Liver (tissue), 9 donors: ENCODE measurements around the gene ANKRD42. TPM values are rescaled to one million over a fixed set of nuclear protein-coding genes. Genes with fewer than 3 reads are reported as not detected.
A peak's percentile ranks its signal among the peaks of the same experiment; 100 is the strongest.

Experiments used
- DNase-seq: peaks from one replicate; pipeline ENCODE4 v3.0.0-alpha.2; 2017; ENCODE audit warnings: low spot score
- H3K27ac ChIP-seq, 2 donors: one replicate each; pipeline ENCODE4 v1.7.0; 2013; ENCODE audit warnings: inconsistent platforms in 2 of 2, low read length in 2 of 2, control low read depth in 1 of 2, low read depth in 1 of 2, mild to moderate bottlenecking in 1 of 2
- H3K27me3 ChIP-seq, 4 donors: one replicate each; pipeline versions ENCODE4 v1.6.1 to v1.7.0; 2013; ENCODE audit warnings: low read length in 3 of 4, inconsistent platforms in 1 of 4, mild to moderate bottlenecking in 1 of 4, moderate library complexity in 1 of 4; ENCODE audit not compliant: control insufficient read depth in 4 of 4, insufficient read depth in 4 of 4
- H3K36me3 ChIP-seq, 4 donors: one replicate each; pipeline versions ENCODE4 v1.6.1 to v1.7.0; 2013; ENCODE audit warnings: low read length in 3 of 4, mild to moderate bottlenecking in 3 of 4, low read depth in 1 of 4, moderate library complexity in 1 of 4; ENCODE audit not compliant: control insufficient read depth in 4 of 4, insufficient read depth in 3 of 4
- H3K4me1 ChIP-seq, 4 donors: one replicate each; pipeline versions ENCODE4 v1.6.1 to v1.7.0; 2013; ENCODE audit warnings: low read length in 3 of 4, mild to moderate bottlenecking in 3 of 4, moderate library complexity in 1 of 4; ENCODE audit not compliant: control insufficient read depth in 4 of 4, insufficient read depth in 4 of 4
- H3K4me3 ChIP-seq, 3 donors: one replicate each; pipeline versions ENCODE4 v1.6.1 to v1.7.0; 2013; ENCODE audit warnings: low read length in 3 of 3, control low read depth in 1 of 3, low read depth in 1 of 3, mild to moderate bottlenecking in 1 of 3
- H3K9ac ChIP-seq, 2 donors: one replicate each; pipeline ENCODE4 v1.7.0; 2013; ENCODE audit warnings: low read length in 2 of 2, mild to moderate bottlenecking in 2 of 2, moderate library complexity in 2 of 2, control low read depth in 1 of 2, low read depth in 1 of 2
- H3K9me3 ChIP-seq, 4 donors: one replicate each; pipeline versions ENCODE4 v1.6.1 to v1.7.0; 2013; ENCODE audit warnings: low read length in 3 of 4; ENCODE audit not compliant: control insufficient read depth in 4 of 4
- ATF3 ChIP-seq: IDR thresholded peaks from 2 replicates; pipeline ENCODE4 v1.6.1; 2016; ENCODE audit warnings: antibody characterized with exemption
- CTCF ChIP-seq: fragments of 150-350 bp; IDR thresholded peaks from 2 replicates; pipeline ENCODE4 v1.5.1; 2017; ENCODE audit warnings: improper control_type of control experiment, low read depth, low read length; ENCODE audit not compliant: missing input control
- EGR1 ChIP-seq, 2 donors: IDR thresholded peaks; 2 replicates each; pipeline ENCODE4 v1.6.1; 2016 to 2018; ENCODE audit warnings: antibody characterized with exemption in 2 of 2, low read depth in 2 of 2
- FOXA1 ChIP-seq: IDR thresholded peaks from 2 replicates; pipeline ENCODE4 v1.6.1; 2016; ENCODE audit warnings: antibody characterized with exemption
- JUND ChIP-seq, 2 donors: IDR thresholded peaks; 2 replicates each; pipeline ENCODE4 v1.6.1; 2016; ENCODE audit warnings: antibody characterized with exemption in 2 of 2
- RAD21 ChIP-seq, 2 donors: IDR thresholded peaks; 2 replicates each; pipeline ENCODE4 v1.6.1; 2016; ENCODE audit warnings: antibody characterized with exemption in 2 of 2, mild to moderate bottlenecking in 2 of 2
- REST ChIP-seq: IDR thresholded peaks from 2 replicates; pipeline ENCODE4 v1.6.1; 2016; ENCODE audit warnings: antibody characterized with exemption, mild to moderate bottlenecking
- RXRA ChIP-seq, 2 donors: IDR thresholded peaks; 2 replicates each; pipeline ENCODE4 v1.6.1; 2017 to 2018; ENCODE audit warnings: antibody characterized with exemption in 2 of 2, mild to moderate bottlenecking in 1 of 2
- YY1 ChIP-seq: IDR thresholded peaks from 2 replicates; pipeline ENCODE4 v1.6.1; 2016; ENCODE audit warnings: antibody characterized with exemption, mild to moderate bottlenecking
- ZBTB33 ChIP-seq: IDR thresholded peaks from 2 replicates; pipeline ENCODE4 v1.6.1; 2016; ENCODE audit warnings: antibody characterized with exemption
- WGBS: extraction: QIAGEN DNeasy Blood & Tissue Kit; methylation state at CpG from one replicate; pipeline ENCODE4 v1.1.7; 2013; 5-methylcytosine and 5-hydroxymethylcytosine counted together
- polyA plus RNA-seq, 2 donors: library from polyadenylated mRNA; stranded (reverse) in 1 of 2; unstranded in 1 of 2; fragments of 200-250 nt in 1 of 2; fragments of >200 nt in 1 of 2; fragmentation: Nextera tagmentation in 1 of 2; extraction: Ambion mirVana in 1 of 2; gene quantifications; one replicate each; pipeline versions ENCODE4 v1.2.1 to v1.2.3, GENCODE V29; 2013 to 2015
- total RNA-seq, 2 donors: library from RNA; depleted of rRNA; stranded (reverse); fragments of >200 nt; gene quantifications; one replicate each; pipeline ENCODE4 v1.2.3, GENCODE V29; 2014
- donor health status: healthy.
- donor health status: healthy.
- donor health status: healthy.
- donor health status: healthy.
- donor health status: healthy.

Gene ANKRD42
- total and polyA plus RNA-seq, 4 donors: 2.0 to 4.9 (median 2.4) TPM

GRCh38 chr11:83158965-83159901 is 34.3 kb upstream of the ANKRD42 start:
- peak overlapping the region; percentile 32 to 99 for H3K27ac ChIP-seq
- H3K4me3 ChIP-seq: peak overlapping the region; percentile 85 to 95 (median 90)
- H3K9me3 ChIP-seq: no peaks in the 10 kb centered on the region
- 10% methylated on average over 15 of the region's 15 CpGs for WGBS
- H3K36me3 ChIP-seq: peaks cover 0 to 1% (median 0%) of the 10 kb centered on the region in 4 donors
- no peak for DNase-seq
- no peaks in the 10 kb centered on the region for H3K27me3 ChIP-seq
- peaks cover 9 to 46% (median 16%) of the 10 kb centered on the region in 4 donors for H3K4me1 ChIP-seq
- peak overlapping the region; percentile 99 for H3K9ac ChIP-seq
- no peak for TF ChIP-seq RXRA (IDR thresholded peaks at IDR 0.05)
- peak in 1 of 2 donors; percentile 12 for TF ChIP-seq JUND (IDR thresholded peaks at IDR 0.05)

GRCh38 chr11:83159902-83160865 is 33.3 kb upstream of the ANKRD42 start:
- Histone ChIP-seq H3K27ac (peak overlapping the region; percentile 14 to 50), H3K4me3 (peak overlapping the region; percentile 85 to 95 (median 90)), H3K27me3 (no peaks in the 10 kb centered on the region), H3K9me3 (no peaks in the 10 kb centered on the region), H3K4me1 (peaks cover 9 to 46% (median 16%) of the 10 kb centered on the region in 4 donors), H3K36me3 (peaks cover 1 to 7% (median 3%) of the 10 kb centered on the region in 4 donors), H3K9ac (peak overlapping the region; percentile 99)
- 30% methylated on average over 6 of the region's 6 CpGs for WGBS
- no peak for TF ChIP-seq CTCF
- TF ChIP-seq JUND (IDR thresholded peaks at IDR 0.05): no peak
- no peak for TF ChIP-seq FOXA1
- TF ChIP-seq RXRA (IDR thresholded peaks at IDR 0.05): no peak
- TF ChIP-seq EGR1 (IDR thresholded peaks at IDR 0.05; ENCODE audit: low read depth in 2 of 2): no peak
- TF ChIP-seq REST: no peak
- no peak for TF ChIP-seq ATF3
- no peak for TF ChIP-seq YY1
- TF ChIP-seq RAD21 (IDR thresholded peaks at IDR 0.05): no peak
- no peak for TF ChIP-seq ZBTB33
- no peak for DNase-seq
